SK-N-SH (cell line): ENCODE data around the gene MRPL49. TPM values are rescaled to one million over a fixed set of nuclear protein-coding genes. Genes with fewer than 3 reads are reported as not detected.

Experiments
- CTCF ChIA-PET: fragments of 300-600, 350-600 bp; formaldehyde crosslinking; extraction: SDS; loops from one replicate; lab custom pipeline; 2021; lab: Yijun Ruan, JAX
- POLR2A ChIA-PET: fragments of 350-600 bp; sonication (Branson Sonifier 250); formaldehyde crosslinking; extraction: SDS; loops from one replicate; lab custom pipeline; 2020; ENCODE audit warnings: antibody characterized with exemption, inconsistent platforms; lab: Yijun Ruan, JAX
- DNase-seq: peaks from one replicate; pipeline ENCODE4 v3.0.0; 2012
- H2AFZ ChIP-seq: fragments of 200-600 bp; sonication (generic); 2 replicates; pipeline ENCODE4 v1.8.1; 2016; ENCODE audit warnings: antibody characterized with exemption, mild to moderate bottlenecking, low read depth
- H3F3A ChIP-seq: fragments of 200-600 bp; sonication (generic); replicated peaks from 2 replicates; pipeline ENCODE3; 2016; ENCODE audit warnings: antibody characterized with exemption, mild to moderate bottlenecking; ENCODE audit not compliant: insufficient read depth
- H3K27ac ChIP-seq, 2 experiments: fragments of 200-500 bp in 1 of 2; fragments of 200-600 bp in 1 of 2; sonication (Bioruptor generic) in 1 of 2; sonication (generic), shearing (Covaris generic) in 1 of 2; 2 replicates each; pipeline versions ENCODE4 v1.5.1 to v1.6.1; 2014 to 2016; ENCODE audit warnings: low read depth in 2 of 2, inconsistent platforms in 1 of 2, low read length in 1 of 2, mild to moderate bottlenecking in 1 of 2, mixed read lengths in 1 of 2
- H3K27me3 ChIP-seq: fragments of 200-600 bp; sonication (generic), shearing (Covaris generic); 2 replicates; pipeline ENCODE4 v1.6.1; 2016; ENCODE audit warnings: mixed run types; ENCODE audit not compliant: insufficient read depth
- H3K36me3 ChIP-seq, 2 experiments: fragments of 200-500 bp in 1 of 2; fragments of 200-600 bp in 1 of 2; sonication (Bioruptor generic) in 1 of 2; sonication (generic) in 1 of 2; replicated peaks in 1 of 2; 2 replicates each; pipeline versions ENCODE3 to v1.5.1; 2014 to 2016; ENCODE audit warnings: low read length in 1 of 2, mild to moderate bottlenecking in 1 of 2; ENCODE audit not compliant: insufficient read depth in 2 of 2, control insufficient read depth in 1 of 2
- H3K4me1 ChIP-seq, 2 experiments: fragments of 200-500 bp in 1 of 2; fragments of 200-600 bp in 1 of 2; sonication (Bioruptor generic) in 1 of 2; sonication (generic), shearing (Covaris generic) in 1 of 2; 2 replicates each; pipeline versions ENCODE4 v1.5.1 to v1.6.1; 2014 to 2016; ENCODE audit warnings: low read depth in 1 of 2, low read length in 1 of 2, mixed run types in 1 of 2; ENCODE audit not compliant: insufficient read depth in 2 of 2, control insufficient read depth in 1 of 2
- H3K4me2 ChIP-seq: fragments of 200-600 bp; sonication (generic), shearing (Covaris generic); 2 replicates; pipeline ENCODE4 v1.6.1; 2017; ENCODE audit warnings: mixed run types
- H3K4me3 ChIP-seq, 2 experiments: fragments of 200-500 bp in 1 of 2; fragments of 200-600 bp in 1 of 2; sonication (Bioruptor generic) in 1 of 2; sonication (generic), shearing (Covaris generic) in 1 of 2; 2 replicates each; pipeline versions ENCODE4 v1.5.1 to v1.8.1; 2014 to 2016; ENCODE audit warnings: low read depth in 2 of 2, inconsistent platforms in 1 of 2, low read length in 1 of 2, mild to moderate bottlenecking in 1 of 2, mixed read lengths in 1 of 2, moderate library complexity in 1 of 2
- H3K79me2 ChIP-seq: fragments of 200-600 bp; sonication (generic); 2 replicates; pipeline ENCODE4 v1.8.1; 2017; ENCODE audit warnings: mild to moderate bottlenecking; ENCODE audit not compliant: insufficient read depth
- H3K9ac ChIP-seq: fragments of 200-600 bp; sonication (generic); 2 replicates; pipeline ENCODE4 v1.6.1; 2017; ENCODE audit warnings: mixed run types
- H3K9me2 ChIP-seq: fragments of 200-600 bp; sonication (generic); 2 replicates; pipeline ENCODE4 v1.6.1; 2017; ENCODE audit warnings: mixed run types
- H3K9me3 ChIP-seq: fragments of 200-600 bp; sonication (generic); 2 replicates; pipeline ENCODE4 v1.6.1; 2017; ENCODE audit warnings: mixed run types, mild to moderate bottlenecking, moderate library complexity
- H4K20me1 ChIP-seq: fragments of 200-600 bp; sonication (generic); 2 replicates; pipeline ENCODE4 v1.6.1; 2017; ENCODE audit warnings: mild to moderate bottlenecking, mixed run types; ENCODE audit not compliant: insufficient read depth
- CHD2 ChIP-seq: fragments of 150-350 bp; IDR thresholded peaks from 2 replicates; pipeline ENCODE4 v1.6.1; 2018; ENCODE audit warnings: low read length; ENCODE audit not compliant: partially characterized antibody
- EZH2phosphoT487 ChIP-seq: fragments of 200-600 bp; sonication (generic); IDR thresholded peaks from 2 replicates; pipeline ENCODE4 v1.6.1; 2017; ENCODE audit warnings: low read depth, mixed run types, mild to moderate bottlenecking, antibody characterized with exemption, moderate library complexity, borderline replicate concordance
- FOSL2 ChIP-seq: IDR thresholded peaks from 2 replicates; pipeline ENCODE4 v1.4.0; 2012; ENCODE audit warnings: low read depth, mild to moderate bottlenecking, moderate library complexity, borderline replicate concordance
- FOXJ3 ChIP-seq: sonication (generic); formaldehyde crosslinking; IDR thresholded peaks from 2 replicates; pipeline ENCODE4 v1.5.1; 2020; ENCODE audit warnings: mild to moderate bottlenecking, missing genetic modification reagents
- IRF3 ChIP-seq: fragments of 150-350 bp; IDR thresholded peaks from 2 replicates; pipeline ENCODE4 v1.6.1; 2016; ENCODE audit warnings: mild to moderate bottlenecking, low read depth, low read length
- JUND ChIP-seq: IDR thresholded peaks from 2 replicates; pipeline ENCODE4 v1.4.0; 2012
- MAX ChIP-seq: IDR thresholded peaks from 2 replicates; pipeline ENCODE4 v1.4.0; 2012; ENCODE audit warnings: low read depth
- PBX3 ChIP-seq: IDR thresholded peaks from 2 replicates; pipeline ENCODE4; 2012
- POLR2AphosphoS5 ChIP-seq: IDR thresholded peaks from 2 replicates; pipeline ENCODE4 v1.6.1; 2012; ENCODE audit warnings: low read depth, low read length
- RAD21 ChIP-seq: IDR thresholded peaks from 2 replicates; pipeline ENCODE4 v1.6.1; 2012; ENCODE audit warnings: mild to moderate bottlenecking, low read length
- SMC3 ChIP-seq: IDR thresholded peaks from 2 replicates; pipeline ENCODE4 v1.6.1; 2012; ENCODE audit warnings: low read depth, low read length, improper control_type of control experiment
- TAF1 ChIP-seq: IDR thresholded peaks from 2 replicates; pipeline ENCODE4 v1.6.1; 2012; ENCODE audit warnings: low read depth, mild to moderate bottlenecking, low read length, moderate library complexity, borderline replicate concordance
- TEAD4 ChIP-seq: IDR thresholded peaks from 2 replicates; pipeline ENCODE4 v1.4.0; 2012; ENCODE audit warnings: mild to moderate bottlenecking, borderline replicate concordance; ENCODE audit not compliant: insufficient read depth
- USF2 ChIP-seq: fragments of 150-350 bp; IDR thresholded peaks from 2 replicates; pipeline ENCODE4 v1.6.1; 2017; ENCODE audit warnings: antibody characterized with exemption, low read length, low read depth, borderline replicate concordance
- YY1 ChIP-seq: IDR thresholded peaks from 2 replicates; pipeline ENCODE4 v1.4.0; 2012; ENCODE audit warnings: low read depth, mild to moderate bottlenecking
- ZBTB33 ChIP-seq: IDR thresholded peaks from 2 replicates; pipeline ENCODE4 v1.4.0; 2012; ENCODE audit warnings: low read depth, borderline replicate concordance
- WGBS: methylation state at CpG from one replicate; pipeline ENCODE4 v1.1.6; 2017; ENCODE audit warnings: low lambda C conversion rate; 5-methylcytosine and 5-hydroxymethylcytosine counted together
- polyA plus RNA-seq, 3 experiments: library from polyadenylated mRNA; depleted of rRNA; stranded (reverse); fragments of >200 nt; gene quantifications; 2 replicates each; pipeline ENCODE4 v1.2.3, GENCODE V29; 2012

The MRPL49 gene
- polyA plus RNA-seq, 1 of the 3 experiments (the other 2 are of a cell fraction) = 56.7 TPM

- H2AFZ ChIP-seq = no peak overlapping the region
- H3K4me2 ChIP-seq = no peak overlapping the region
- TF ChIP-seq TAF1 (no peak), YY1 (no peak), TEAD4 (no peak), PBX3 (no peak), JUND (no peak), POLR2AphosphoS5 (no peak), USF2 (no peak), SMC3 (no peak), MAX (no peak), FOXJ3 (no peak), FOSL2 (no peak), IRF3 (no peak), ZBTB33 (no peak), CHD2 (no peak), EZH2phosphoT487 (no peak), RAD21 (no peak)
- H3K27ac ChIP-seq = no peak overlapping the region
- H3K36me3 ChIP-seq = peaks cover 8 to 16% of the 10 kb centered on the region in 2 experiments
- H3K9me2 ChIP-seq = no peaks in the 10 kb centered on the region
- CTCF ChIA-PET = interaction anchor here (12.6 kb wide), 1 partner anchor 8 kb away, joined by 150 read pairs; the partner anchor contains the start of gene TM7SF2
- H4K20me1 ChIP-seq = peaks cover 9% of the 10 kb centered on the region
- DNase-seq = no peak
- WGBS = 90% methylated on average over 4 of the region's 4 CpGs
- H3K4me3 ChIP-seq = no peak overlapping the region
- H3F3A ChIP-seq = no peaks in the 10 kb centered on the region
- H3K4me1 ChIP-seq = no peaks in the 10 kb centered on the region; a peak in 1 of 4 replicates
- no peak overlapping the region for H3K9ac ChIP-seq
- no peaks in the 10 kb centered on the region for H3K9me3 ChIP-seq
- POLR2A ChIA-PET = no interaction called here
- H3K27me3 ChIP-seq = no peaks in the 10 kb centered on the region
- H3K79me2 ChIP-seq = peaks cover 47% of the 10 kb centered on the region; the same call in 1 of the 2 replicates
Measured at GRCh38 chr11:65104628-65105027, 17.5 kb upstream of the MRPL49 start.
